GM23338 (cell line): ENCODE results near the gene SFI1. TPM values are rescaled to one million over a fixed set of nuclear protein-coding genes. Genes with fewer than 3 reads are reported as not detected.

Experiments used
- ATAC-seq: fragments of 200-7000 bp; cut with Tn5 transposase; 3 replicates; pipeline ENCODE4 v1.9.1; 2020
- DNase-seq: peaks from one replicate; pipeline ENCODE4 v3.0.0-alpha.2; 2015; ENCODE audit warnings: low spot score
- H2AFZ ChIP-seq: fragments of 200-600 bp; sonication (generic); 2 replicates; pipeline ENCODE4 v1.8.0; 2016; ENCODE audit warnings: antibody characterized with exemption, mild to moderate bottlenecking, moderate library complexity
- H3F3A ChIP-seq: fragments of 200-600 bp; sonication (generic); replicated peaks from 2 replicates; pipeline ENCODE4 v1.8.0; 2017; ENCODE audit warnings: antibody characterized with exemption, mixed run types, low read depth
- H3K27ac ChIP-seq: fragments of 200-600 bp; sonication (generic); 2 replicates; pipeline ENCODE4 v1.6.1; 2016; ENCODE audit warnings: low read depth
- H3K27me3 ChIP-seq: fragments of 200-600 bp; sonication (generic); 2 replicates; pipeline ENCODE4 v1.8.0; 2016; ENCODE audit warnings: mild to moderate bottlenecking, mixed run types, moderate library complexity; ENCODE audit not compliant: insufficient read depth
- H3K36me3 ChIP-seq: fragments of 200-600 bp; sonication (generic); 2 replicates; pipeline ENCODE4 v1.8.0; 2016; ENCODE audit warnings: mild to moderate bottlenecking; ENCODE audit not compliant: insufficient read depth
- H3K4me1 ChIP-seq: fragments of 200-600 bp; sonication (generic); 2 replicates; pipeline ENCODE4 v1.8.0; 2016; ENCODE audit warnings: mild to moderate bottlenecking, moderate library complexity; ENCODE audit not compliant: insufficient read depth
- H3K4me2 ChIP-seq: fragments of 200-600 bp; sonication (generic); 2 replicates; pipeline ENCODE4 v1.7.1; 2017; ENCODE audit warnings: mixed run types
- H3K4me3 ChIP-seq: fragments of 200-600 bp; sonication (generic); 2 replicates; pipeline ENCODE4 v1.6.1; 2016; ENCODE audit warnings: mixed run types
- H3K79me2 ChIP-seq: fragments of 200-600 bp; sonication (generic); replicated peaks from 2 replicates; pipeline ENCODE4 v1.8.0; 2017; ENCODE audit warnings: mild to moderate bottlenecking; ENCODE audit not compliant: insufficient read depth
- H3K9me2 ChIP-seq: fragments of 200-600 bp; sonication (generic); 2 replicates; pipeline ENCODE4 v1.8.0; 2017; ENCODE audit not compliant: insufficient read depth
- H4K20me1 ChIP-seq: fragments of 200-600 bp; sonication (generic); replicated peaks from 2 replicates; pipeline ENCODE4 v1.8.0; 2017; ENCODE audit warnings: mild to moderate bottlenecking; ENCODE audit not compliant: insufficient read depth
- H3K27ac Mint-ChIP-seq: 2 replicates; pipeline ENCODE4 v1.8.0; 2020; ENCODE audit warnings: inconsistent platforms, mild to moderate bottlenecking, moderate library complexity, mixed read lengths
- H3K27me3 Mint-ChIP-seq: 3 replicates; pipeline ENCODE4 v1.8.0; 2022; ENCODE audit warnings: low read depth, mild to moderate bottlenecking, moderate library complexity, mixed read lengths, inconsistent platforms; ENCODE audit not compliant: insufficient read depth, poor library complexity
- H3K36me3 Mint-ChIP-seq: 3 replicates; pipeline ENCODE4 v1.8.0; 2021; ENCODE audit warnings: low read depth, mild to moderate bottlenecking, inconsistent platforms, moderate library complexity, mixed read lengths
- H3K4me1 Mint-ChIP-seq: 3 replicates; pipeline ENCODE4 v1.8.0; 2020; ENCODE audit warnings: mild to moderate bottlenecking, inconsistent platforms, mixed read lengths
- H3K4me3 Mint-ChIP-seq: 3 replicates; pipeline ENCODE4 v1.8.0; 2021; ENCODE audit warnings: moderate library complexity, mild to moderate bottlenecking, inconsistent platforms, mixed read lengths
- H3K9me3 Mint-ChIP-seq: 3 replicates; pipeline ENCODE4 v1.8.0; 2020; ENCODE audit warnings: moderate library complexity, mild to moderate bottlenecking, inconsistent platforms, mixed read lengths
- CREB1 ChIP-seq: fragments of 250-450 bp; sonication (Bioruptor Pico); IDR thresholded peaks from 2 replicates; pipeline ENCODE4 v1.5.0; 2020; ENCODE audit warnings: low read depth, mild to moderate bottlenecking, moderate library complexity
- EZH2 ChIP-seq: fragments of 200-600 bp; sonication (generic); IDR thresholded peaks from one replicate; pipeline ENCODE4 v1.8.0; 2017; ENCODE audit warnings: antibody characterized with exemption, mild to moderate bottlenecking, low read depth; ENCODE audit not compliant: unreplicated experiment
- EZH2phosphoT487 ChIP-seq: fragments of 200-600 bp; sonication (generic); IDR thresholded peaks from one replicate; pipeline ENCODE4 v1.8.1; 2018; ENCODE audit warnings: antibody characterized with exemption; ENCODE audit not compliant: unreplicated experiment
- JUNB ChIP-seq: IDR thresholded peaks from one replicate; pipeline ENCODE4 v1.6.1; 2016; ENCODE audit warnings: antibody characterized with exemption; ENCODE audit not compliant: unreplicated experiment
- NANOG ChIP-seq: IDR thresholded peaks from 2 replicates; pipeline ENCODE4 v1.6.1; 2016; ENCODE audit warnings: antibody characterized with exemption, borderline replicate concordance
- POLR2AphosphoS5 ChIP-seq: IDR thresholded peaks from 2 replicates; pipeline ENCODE4 v1.6.1; 2016; ENCODE audit warnings: antibody characterized with exemption, low read depth
- STAT1 ChIP-seq: IDR thresholded peaks from one replicate; pipeline ENCODE4 v1.6.1; 2016; ENCODE audit warnings: antibody characterized with exemption; ENCODE audit not compliant: unreplicated experiment
- ZNF114 ChIP-seq: fragments of 250-450 bp; sonication (Bioruptor Pico); IDR thresholded peaks from 2 replicates; pipeline ENCODE4 v1.5.0; 2020; ENCODE audit warnings: mild to moderate bottlenecking, moderate library complexity
- ZNF331 ChIP-seq: fragments of 250-450 bp; sonication (Bioruptor Pico); IDR thresholded peaks from 2 replicates; pipeline ENCODE4 v1.5.0; 2020; ENCODE audit warnings: low read depth, mild to moderate bottlenecking, moderate library complexity
- polyA plus RNA-seq: library from polyadenylated mRNA; unstranded; fragments of >200 nt; fragmentation: Nextera tagmentation; extraction: Ambion mirVana; gene quantifications from 2 replicates; pipeline ENCODE4 v1.2.1, GENCODE V29; 2016
- total RNA-seq: library from RNA; depleted of rRNA; stranded (reverse); fragments of >200 nt; shearing (Covaris generic); gene quantifications from 2 replicates; pipeline ENCODE4 v1.2.3, GENCODE V29; 2014
- TF ChIP-seq, protein P1 (sequence below): IDR thresholded peaks from one replicate; pipeline ENCODE4 v1.6.1; 2018; ENCODE audit warnings: antibody characterized with exemption; ENCODE audit not compliant: unreplicated experiment
- TF ChIP-seq, protein P2 (sequence below), 2 experiments: fragments of 200-600 bp in 1 of 2; sonication (generic) in 1 of 2; conservative IDR thresholded peaks; 2 replicates each; pipeline versions ENCODE4 v1.5.1 to v1.6.1; 2016 to 2017; ENCODE audit warnings: antibody characterized with exemption in 2 of 2, low read depth in 2 of 2, mild to moderate bottlenecking in 2 of 2, moderate library complexity in 1 of 2
- TF ChIP-seq, protein P3 (sequence below): fragments of 250-450 bp; sonication (Bioruptor Pico); IDR thresholded peaks from 2 replicates; pipeline ENCODE4 v1.5.0; 2020; ENCODE audit warnings: mild to moderate bottlenecking, moderate library complexity
- TF ChIP-seq, protein P4 (sequence below): IDR thresholded peaks from 2 replicates; pipeline ENCODE4 v1.6.1; 2016; ENCODE audit warnings: antibody characterized with exemption

Gene SFI1
- total and polyA plus RNA-seq, 2 experiments from 2014 or later = 16.7 to 25.6 TPM

DNA sequence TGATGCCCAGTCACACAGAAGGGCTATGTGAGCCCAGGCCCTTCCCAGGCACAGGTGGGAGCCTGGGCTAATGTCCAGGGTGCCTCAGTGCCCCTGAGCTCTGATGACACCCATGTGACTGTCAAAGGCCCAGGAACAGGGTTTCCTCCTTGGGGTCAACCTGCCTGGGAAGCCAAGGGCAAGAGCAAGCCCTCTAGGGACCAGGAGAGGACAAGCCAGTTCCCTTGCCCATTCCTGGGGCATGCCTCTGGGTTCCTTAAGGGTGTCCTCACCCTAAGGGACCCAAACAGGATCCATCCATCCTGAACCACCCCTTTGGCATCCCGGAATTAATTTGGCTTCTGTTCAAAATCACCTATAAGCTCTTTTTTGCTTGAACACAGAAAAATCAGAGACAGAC lies 126.6 kb downstream of the SFI1 start:
- DNase-seq = no peak
- Histone ChIP-seq H3K36me3 (no peaks in the 10 kb centered on the region), H3K9me2 (no peaks in the 10 kb centered on the region), H3K27me3 (no peaks in the 10 kb centered on the region), H3K27ac (0 out of 2 replicates have a peak overlapping the region, but pooled peaks have one; percentile 74), H3F3A (peaks cover 6% of the 10 kb centered on the region), H3K4me1 (peaks cover 19% of the 10 kb centered on the region), H4K20me1 (peaks cover 24% of the 10 kb centered on the region; the same call in 1 of the 2 replicates), H2AFZ (no peak overlapping the region), H3K79me2 (peaks cover 41% of the 10 kb centered on the region), H3K4me3 (no peak overlapping the region), H3K4me2 (no peak overlapping the region)
- Mint-ChIP-seq H3K36me3 (peaks cover 23% of the 10 kb centered on the region), H3K4me1 (peaks cover 35% of the 10 kb centered on the region), H3K9me3 (no peaks in the 10 kb centered on the region), H3K27me3 (peaks cover 15% of the 10 kb centered on the region), H3K4me3 (no peak overlapping the region), H3K27ac (0 out of 2 replicates have a peak overlapping the region, but pooled peaks have one; percentile 59)
- TF ChIP-seq EZH2 = no peak
- no peak for TF ChIP-seq JUNB
- no peak for TF ChIP-seq ZNF331
- TF ChIP-seq, protein P1, sequence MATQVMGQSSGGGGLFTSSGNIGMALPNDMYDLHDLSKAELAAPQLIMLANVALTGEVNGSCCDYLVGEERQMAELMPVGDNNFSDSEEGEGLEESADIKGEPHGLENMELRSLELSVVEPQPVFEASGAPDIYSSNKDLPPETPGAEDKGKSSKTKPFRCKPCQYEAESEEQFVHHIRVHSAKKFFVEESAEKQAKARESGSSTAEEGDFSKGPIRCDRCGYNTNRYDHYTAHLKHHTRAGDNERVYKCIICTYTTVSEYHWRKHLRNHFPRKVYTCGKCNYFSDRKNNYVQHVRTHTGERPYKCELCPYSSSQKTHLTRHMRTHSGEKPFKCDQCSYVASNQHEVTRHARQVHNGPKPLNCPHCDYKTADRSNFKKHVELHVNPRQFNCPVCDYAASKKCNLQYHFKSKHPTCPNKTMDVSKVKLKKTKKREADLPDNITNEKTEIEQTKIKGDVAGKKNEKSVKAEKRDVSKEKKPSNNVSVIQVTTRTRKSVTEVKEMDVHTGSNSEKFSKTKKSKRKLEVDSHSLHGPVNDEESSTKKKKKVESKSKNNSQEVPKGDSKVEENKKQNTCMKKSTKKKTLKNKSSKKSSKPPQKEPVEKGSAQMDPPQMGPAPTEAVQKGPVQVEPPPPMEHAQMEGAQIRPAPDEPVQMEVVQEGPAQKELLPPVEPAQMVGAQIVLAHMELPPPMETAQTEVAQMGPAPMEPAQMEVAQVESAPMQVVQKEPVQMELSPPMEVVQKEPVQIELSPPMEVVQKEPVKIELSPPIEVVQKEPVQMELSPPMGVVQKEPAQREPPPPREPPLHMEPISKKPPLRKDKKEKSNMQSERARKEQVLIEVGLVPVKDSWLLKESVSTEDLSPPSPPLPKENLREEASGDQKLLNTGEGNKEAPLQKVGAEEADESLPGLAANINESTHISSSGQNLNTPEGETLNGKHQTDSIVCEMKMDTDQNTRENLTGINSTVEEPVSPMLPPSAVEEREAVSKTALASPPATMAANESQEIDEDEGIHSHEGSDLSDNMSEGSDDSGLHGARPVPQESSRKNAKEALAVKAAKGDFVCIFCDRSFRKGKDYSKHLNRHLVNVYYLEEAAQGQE = no peak
- TF ChIP-seq, protein P2, sequence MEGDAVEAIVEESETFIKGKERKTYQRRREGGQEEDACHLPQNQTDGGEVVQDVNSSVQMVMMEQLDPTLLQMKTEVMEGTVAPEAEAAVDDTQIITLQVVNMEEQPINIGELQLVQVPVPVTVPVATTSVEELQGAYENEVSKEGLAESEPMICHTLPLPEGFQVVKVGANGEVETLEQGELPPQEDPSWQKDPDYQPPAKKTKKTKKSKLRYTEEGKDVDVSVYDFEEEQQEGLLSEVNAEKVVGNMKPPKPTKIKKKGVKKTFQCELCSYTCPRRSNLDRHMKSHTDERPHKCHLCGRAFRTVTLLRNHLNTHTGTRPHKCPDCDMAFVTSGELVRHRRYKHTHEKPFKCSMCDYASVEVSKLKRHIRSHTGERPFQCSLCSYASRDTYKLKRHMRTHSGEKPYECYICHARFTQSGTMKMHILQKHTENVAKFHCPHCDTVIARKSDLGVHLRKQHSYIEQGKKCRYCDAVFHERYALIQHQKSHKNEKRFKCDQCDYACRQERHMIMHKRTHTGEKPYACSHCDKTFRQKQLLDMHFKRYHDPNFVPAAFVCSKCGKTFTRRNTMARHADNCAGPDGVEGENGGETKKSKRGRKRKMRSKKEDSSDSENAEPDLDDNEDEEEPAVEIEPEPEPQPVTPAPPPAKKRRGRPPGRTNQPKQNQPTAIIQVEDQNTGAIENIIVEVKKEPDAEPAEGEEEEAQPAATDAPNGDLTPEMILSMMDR (conservative IDR thresholded peaks at IDR 0.05; ENCODE audit: low read depth in 2 of 2) = no peak
- no peak for TF ChIP-seq POLR2AphosphoS5
- TF ChIP-seq ZNF114 = no peak
- no peak for TF ChIP-seq STAT1
- TF ChIP-seq, protein P3, sequence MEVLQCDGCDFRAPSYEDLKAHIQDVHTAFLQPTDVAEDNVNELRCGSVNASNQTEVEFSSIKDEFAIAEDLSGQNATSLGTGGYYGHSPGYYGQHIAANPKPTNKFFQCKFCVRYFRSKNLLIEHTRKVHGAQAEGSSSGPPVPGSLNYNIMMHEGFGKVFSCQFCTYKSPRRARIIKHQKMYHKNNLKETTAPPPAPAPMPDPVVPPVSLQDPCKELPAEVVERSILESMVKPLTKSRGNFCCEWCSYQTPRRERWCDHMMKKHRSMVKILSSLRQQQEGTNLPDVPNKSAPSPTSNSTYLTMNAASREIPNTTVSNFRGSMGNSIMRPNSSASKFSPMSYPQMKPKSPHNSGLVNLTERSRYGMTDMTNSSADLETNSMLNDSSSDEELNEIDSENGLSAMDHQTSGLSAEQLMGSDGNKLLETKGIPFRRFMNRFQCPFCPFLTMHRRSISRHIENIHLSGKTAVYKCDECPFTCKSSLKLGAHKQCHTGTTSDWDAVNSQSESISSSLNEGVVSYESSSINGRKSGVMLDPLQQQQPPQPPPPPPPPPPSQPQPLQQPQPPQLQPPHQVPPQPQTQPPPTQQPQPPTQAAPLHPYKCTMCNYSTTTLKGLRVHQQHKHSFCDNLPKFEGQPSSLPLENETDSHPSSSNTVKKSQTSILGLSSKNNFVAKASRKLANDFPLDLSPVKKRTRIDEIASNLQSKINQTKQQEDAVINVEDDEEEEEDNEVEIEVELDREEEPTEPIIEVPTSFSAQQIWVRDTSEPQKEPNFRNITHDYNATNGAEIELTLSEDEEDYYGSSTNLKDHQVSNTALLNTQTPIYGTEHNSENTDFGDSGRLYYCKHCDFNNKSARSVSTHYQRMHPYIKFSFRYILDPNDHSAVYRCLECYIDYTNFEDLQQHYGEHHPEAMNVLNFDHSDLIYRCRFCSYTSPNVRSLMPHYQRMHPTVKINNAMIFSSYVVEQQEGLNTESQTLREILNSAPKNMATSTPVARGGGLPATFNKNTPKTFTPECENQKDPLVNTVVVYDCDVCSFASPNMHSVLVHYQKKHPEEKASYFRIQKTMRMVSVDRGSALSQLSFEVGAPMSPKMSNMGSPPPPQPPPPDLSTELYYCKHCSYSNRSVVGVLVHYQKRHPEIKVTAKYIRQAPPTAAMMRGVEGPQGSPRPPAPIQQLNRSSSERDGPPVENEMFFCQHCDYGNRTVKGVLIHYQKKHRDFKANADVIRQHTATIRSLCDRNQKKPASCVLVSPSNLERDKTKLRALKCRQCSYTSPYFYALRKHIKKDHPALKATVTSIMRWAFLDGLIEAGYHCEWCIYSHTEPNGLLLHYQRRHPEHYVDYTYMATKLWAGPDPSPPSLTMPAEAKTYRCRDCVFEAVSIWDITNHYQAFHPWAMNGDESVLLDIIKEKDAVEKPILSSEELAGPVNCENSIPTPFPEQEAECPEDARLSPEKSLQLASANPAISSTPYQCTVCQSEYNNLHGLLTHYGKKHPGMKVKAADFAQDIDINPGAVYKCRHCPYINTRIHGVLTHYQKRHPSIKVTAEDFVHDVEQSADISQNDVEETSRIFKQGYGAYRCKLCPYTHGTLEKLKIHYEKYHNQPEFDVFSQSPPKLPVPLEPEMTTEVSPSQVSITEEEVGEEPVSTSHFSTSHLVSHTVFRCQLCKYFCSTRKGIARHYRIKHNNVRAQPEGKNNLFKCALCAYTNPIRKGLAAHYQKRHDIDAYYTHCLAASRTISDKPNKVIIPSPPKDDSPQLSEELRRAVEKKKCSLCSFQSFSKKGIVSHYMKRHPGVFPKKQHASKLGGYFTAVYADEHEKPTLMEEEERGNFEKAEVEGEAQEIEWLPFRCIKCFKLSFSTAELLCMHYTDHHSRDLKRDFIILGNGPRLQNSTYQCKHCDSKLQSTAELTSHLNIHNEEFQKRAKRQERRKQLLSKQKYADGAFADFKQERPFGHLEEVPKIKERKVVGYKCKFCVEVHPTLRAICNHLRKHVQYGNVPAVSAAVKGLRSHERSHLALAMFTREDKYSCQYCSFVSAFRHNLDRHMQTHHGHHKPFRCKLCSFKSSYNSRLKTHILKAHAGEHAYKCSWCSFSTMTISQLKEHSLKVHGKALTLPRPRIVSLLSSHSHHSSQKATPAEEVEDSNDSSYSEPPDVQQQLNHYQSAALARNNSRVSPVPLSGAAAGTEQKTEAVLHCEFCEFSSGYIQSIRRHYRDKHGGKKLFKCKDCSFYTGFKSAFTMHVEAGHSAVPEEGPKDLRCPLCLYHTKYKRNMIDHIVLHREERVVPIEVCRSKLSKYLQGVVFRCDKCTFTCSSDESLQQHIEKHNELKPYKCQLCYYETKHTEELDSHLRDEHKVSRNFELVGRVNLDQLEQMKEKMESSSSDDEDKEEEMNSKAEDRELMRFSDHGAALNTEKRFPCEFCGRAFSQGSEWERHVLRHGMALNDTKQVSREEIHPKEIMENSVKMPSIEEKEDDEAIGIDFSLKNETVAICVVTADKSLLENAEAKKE (CRISPR knock-in tag) = no peak
- no peak for TF ChIP-seq EZH2phosphoT487
- TF ChIP-seq CREB1 (CRISPR knock-in tag) = no peak
- no peak for TF ChIP-seq NANOG
- TF ChIP-seq, protein P4, sequence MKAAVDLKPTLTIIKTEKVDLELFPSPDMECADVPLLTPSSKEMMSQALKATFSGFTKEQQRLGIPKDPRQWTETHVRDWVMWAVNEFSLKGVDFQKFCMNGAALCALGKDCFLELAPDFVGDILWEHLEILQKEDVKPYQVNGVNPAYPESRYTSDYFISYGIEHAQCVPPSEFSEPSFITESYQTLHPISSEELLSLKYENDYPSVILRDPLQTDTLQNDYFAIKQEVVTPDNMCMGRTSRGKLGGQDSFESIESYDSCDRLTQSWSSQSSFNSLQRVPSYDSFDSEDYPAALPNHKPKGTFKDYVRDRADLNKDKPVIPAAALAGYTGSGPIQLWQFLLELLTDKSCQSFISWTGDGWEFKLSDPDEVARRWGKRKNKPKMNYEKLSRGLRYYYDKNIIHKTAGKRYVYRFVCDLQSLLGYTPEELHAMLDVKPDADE = no peak
- no peak for ATAC-seq
